Skeletal muscle tissue (tissue), 4 donors: ENCODE measurements around the gene CEP89. TPM values are rescaled to one million over a fixed set of nuclear protein-coding genes. Genes with fewer than 3 reads are reported as not detected.

Source experiments
- H3K27ac ChIP-seq: one replicate; pipeline ENCODE4 v1.7.0; 2013; ENCODE audit warnings: mild to moderate bottlenecking, low read depth, low read length, inconsistent platforms
- H3K27me3 ChIP-seq, 3 donors: one replicate each; pipeline ENCODE4 v1.7.0; 2013; ENCODE audit warnings: low read length in 3 of 3; ENCODE audit not compliant: control insufficient read depth in 3 of 3, insufficient read depth in 3 of 3
- H3K36me3 ChIP-seq, 3 donors: one replicate each; pipeline ENCODE4 v1.7.0; 2013; ENCODE audit warnings: low read length in 3 of 3; ENCODE audit not compliant: control insufficient read depth in 3 of 3, insufficient read depth in 3 of 3
- H3K4me1 ChIP-seq, 3 donors: one replicate each; pipeline ENCODE4 v1.7.0; 2013; ENCODE audit warnings: low read length in 3 of 3, mild to moderate bottlenecking in 3 of 3; ENCODE audit not compliant: control insufficient read depth in 3 of 3, insufficient read depth in 3 of 3
- H3K4me3 ChIP-seq, 3 donors: one replicate each; pipeline ENCODE4 v1.7.0; 2013; ENCODE audit warnings: low read length in 3 of 3
- H3K9ac ChIP-seq, 3 donors: one replicate each; pipeline ENCODE4 v1.7.0; 2013; ENCODE audit warnings: low read length in 3 of 3, mild to moderate bottlenecking in 3 of 3, moderate library complexity in 2 of 3, low read depth in 1 of 3
- H3K9me3 ChIP-seq, 3 donors: one replicate each; pipeline ENCODE4 v1.7.0; 2013; ENCODE audit warnings: low read length in 3 of 3; ENCODE audit not compliant: control insufficient read depth in 3 of 3
- total RNA-seq: library from RNA; depleted of rRNA; stranded (reverse); fragments of >200 nt; gene quantifications from one replicate; pipeline ENCODE4 v1.2.3, GENCODE V29; 2014
- donor health status: Osteomylitis.

Gene CEP89
- total RNA-seq, 1 donor from 2014 or later: 7.8 TPM

DNA sequence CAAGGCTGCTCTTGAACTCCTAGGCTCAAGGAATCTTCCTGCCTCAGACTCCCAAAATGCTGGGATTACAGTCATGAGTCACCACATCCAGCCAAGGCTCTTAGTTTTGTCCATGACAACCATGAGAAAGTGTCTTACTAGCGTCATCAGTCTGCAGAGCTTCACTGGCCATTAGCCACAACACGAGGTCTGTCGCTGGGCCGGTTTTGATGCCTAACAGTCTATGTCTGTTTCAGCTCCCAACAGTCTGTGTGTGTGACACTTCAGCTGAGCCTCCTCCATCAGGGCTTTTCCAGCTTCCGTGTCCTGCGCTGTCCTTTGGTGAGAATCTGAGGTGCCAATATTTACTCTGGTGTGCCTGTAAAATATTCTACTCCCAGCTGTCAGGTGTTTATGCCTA lies 47.6 kb downstream of the CEP89 start:
- peaks cover 29 to 44% (median 31%) of the 10 kb centered on the region in 3 donors for H3K36me3 ChIP-seq
- no peaks in the 10 kb centered on the region for H3K4me1 ChIP-seq

DNA sequence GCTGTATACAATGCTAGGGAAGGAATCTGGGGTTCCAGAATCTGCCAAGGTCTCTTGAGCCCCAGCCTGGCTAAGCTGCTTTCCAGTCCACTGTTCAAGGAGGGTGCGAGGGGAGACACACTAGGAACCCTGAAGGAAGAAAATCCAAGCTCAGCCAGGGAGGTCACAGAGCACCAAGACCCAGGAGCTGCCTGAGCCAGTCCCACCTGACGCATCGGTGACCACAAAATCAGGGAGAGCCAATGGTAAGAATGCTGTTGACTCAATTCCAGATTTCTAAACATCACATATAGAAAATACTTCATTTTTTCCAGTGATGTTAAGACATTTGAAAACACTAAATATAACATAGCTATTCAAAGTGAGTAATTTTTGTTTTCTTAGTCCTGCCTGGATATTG lies 50.1 kb downstream of the CEP89 start:
- Histone ChIP-seq H3K4me3 (no peak overlapping the region), H3K36me3 (peaks cover 29 to 40% (median 30%) of the 10 kb centered on the region in 3 donors)

More for the DNA sequence above, 47.6 kb downstream of the CEP89 start:
- Histone ChIP-seq H3K9me3 (no peaks in the 10 kb centered on the region), H3K9ac (no peak overlapping the region), H3K27ac (no peak overlapping the region), H3K27me3 (no peaks in the 10 kb centered on the region), H3K4me3 (no peak overlapping the region)

DNA sequence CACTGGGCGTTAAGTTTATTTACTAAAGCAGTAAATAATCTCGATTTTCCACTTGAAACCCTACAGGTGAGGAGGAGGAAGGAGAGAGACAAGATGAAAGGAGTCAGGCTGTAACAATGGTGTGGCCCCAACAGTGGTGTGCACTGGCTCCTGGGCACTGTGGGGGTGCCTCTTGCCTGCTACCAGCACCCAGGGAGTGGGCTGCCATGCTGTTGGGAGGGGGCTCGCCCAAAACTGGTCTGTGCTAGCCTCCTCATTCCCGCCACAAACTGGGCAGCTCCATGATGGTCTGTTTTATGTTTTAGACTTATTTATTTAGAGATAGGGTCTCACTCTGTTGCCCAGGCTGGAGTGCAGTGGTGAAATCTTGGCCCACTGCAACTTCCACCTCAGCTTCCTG lies 52.4 kb downstream of the CEP89 start:
- H3K4me1 ChIP-seq: no peaks in the 10 kb centered on the region
- H3K27me3 ChIP-seq: no peaks in the 10 kb centered on the region
- no peak overlapping the region for H3K9ac ChIP-seq
- H3K4me3 ChIP-seq: no peak overlapping the region
- peaks cover 28 to 31% (median 28%) of the 10 kb centered on the region in 3 donors for H3K36me3 ChIP-seq
- H3K27ac ChIP-seq: no peak overlapping the region
- no peaks in the 10 kb centered on the region for H3K9me3 ChIP-seq

More for the DNA sequence above, 50.1 kb downstream of the CEP89 start:
- Histone ChIP-seq H3K9me3 (no peaks in the 10 kb centered on the region), H3K4me1 (no peaks in the 10 kb centered on the region), H3K27ac (no peak overlapping the region), H3K9ac (no peak overlapping the region), H3K27me3 (no peaks in the 10 kb centered on the region)

DNA sequence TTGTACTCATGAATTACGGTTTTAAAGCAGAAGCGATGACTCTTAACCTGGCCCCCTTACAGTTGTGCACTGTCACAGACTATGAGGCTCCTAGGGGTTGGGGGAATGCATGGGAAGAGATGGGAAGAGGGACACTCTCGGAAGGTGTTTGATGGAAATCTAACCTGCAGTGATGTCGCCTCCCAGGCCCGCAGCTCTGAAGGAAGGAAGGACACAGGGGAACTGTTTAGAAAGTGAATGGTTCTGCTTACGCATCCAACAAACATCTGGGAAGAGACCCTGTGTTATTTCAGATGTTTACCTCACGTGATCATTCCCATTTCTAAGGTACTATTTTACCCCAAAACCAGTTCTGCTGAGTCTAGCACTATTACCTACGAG lies 54.2 kb downstream of the CEP89 start:
- Histone ChIP-seq H3K9ac (no peak overlapping the region), H3K4me3 (no peak overlapping the region), H3K36me3 (peaks cover 20 to 27% (median 22%) of the 10 kb centered on the region in 3 donors), H3K9me3 (no peaks in the 10 kb centered on the region), H3K27ac (no peak overlapping the region), H3K27me3 (no peaks in the 10 kb centered on the region), H3K4me1 (no peaks in the 10 kb centered on the region)

- H3K4me3 ChIP-seq: no peak overlapping the region
Measured at GRCh38 chr19:32916969-32917615, 54.7 kb downstream of the CEP89 start.

GRCh38 chr19:32914879-32915660 lies 56.7 kb downstream of the CEP89 start:
- Histone ChIP-seq H3K4me3 (no peak overlapping the region), H3K36me3 (peaks cover 15 to 33% (median 20%) of the 10 kb centered on the region in 3 donors), H3K27me3 (no peaks in the 10 kb centered on the region), H3K9ac (no peak overlapping the region), H3K4me1 (no peaks in the 10 kb centered on the region), H3K9me3 (no peaks in the 10 kb centered on the region), H3K27ac (no peak overlapping the region)

More at GRCh38 chr19:32916969-32917615, 54.7 kb downstream of the CEP89 start:
- Histone ChIP-seq H3K9ac (no peak overlapping the region), H3K4me1 (no peaks in the 10 kb centered on the region), H3K27me3 (no peaks in the 10 kb centered on the region), H3K36me3 (peaks cover 20 to 27% (median 21%) of the 10 kb centered on the region in 3 donors), H3K27ac (no peak overlapping the region), H3K9me3 (no peaks in the 10 kb centered on the region)

DNA sequence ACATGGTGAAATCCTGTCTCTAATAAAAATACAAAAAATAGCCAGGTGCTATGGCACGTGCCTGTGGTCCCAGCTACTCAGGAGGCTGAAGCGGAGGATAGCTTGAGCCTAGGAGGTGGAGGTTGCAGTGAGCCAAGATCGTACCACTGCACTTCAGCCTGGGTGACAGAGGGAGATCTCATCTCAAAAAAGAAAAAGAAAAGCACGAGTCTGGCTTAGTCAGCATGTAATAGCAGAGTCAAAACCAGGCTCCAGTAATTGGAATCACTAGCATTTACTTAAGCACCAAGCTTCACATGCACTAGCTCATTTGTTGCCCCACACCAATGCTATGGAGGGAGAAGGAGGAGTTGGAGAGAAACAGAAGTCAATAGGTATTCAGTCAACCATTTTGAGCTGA lies 60.3 kb downstream of the CEP89 start:
- no peaks in the 10 kb centered on the region for H3K4me1 ChIP-seq
- H3K27ac ChIP-seq: no peak overlapping the region
- H3K27me3 ChIP-seq: no peaks in the 10 kb centered on the region
- H3K9me3 ChIP-seq: no peaks in the 10 kb centered on the region
- H3K4me3 ChIP-seq: no peak overlapping the region
- H3K9ac ChIP-seq: no peak overlapping the region
- H3K36me3 ChIP-seq: peaks cover 9 to 31% (median 25%) of the 10 kb centered on the region in 3 donors

GRCh38 chr19:32910874-32911273 lies 60.9 kb downstream of the CEP89 start:
- H3K36me3 ChIP-seq: peaks cover 9 to 31% (median 25%) of the 10 kb centered on the region in 3 donors
- no peak overlapping the region for H3K27ac ChIP-seq
- H3K4me1 ChIP-seq: no peaks in the 10 kb centered on the region
- no peak overlapping the region for H3K4me3 ChIP-seq
- no peaks in the 10 kb centered on the region for H3K27me3 ChIP-seq
- H3K9ac ChIP-seq: no peak overlapping the region
- peaks cover 0 to 3% (median 0%) of the 10 kb centered on the region in 3 donors for H3K9me3 ChIP-seq

DNA sequence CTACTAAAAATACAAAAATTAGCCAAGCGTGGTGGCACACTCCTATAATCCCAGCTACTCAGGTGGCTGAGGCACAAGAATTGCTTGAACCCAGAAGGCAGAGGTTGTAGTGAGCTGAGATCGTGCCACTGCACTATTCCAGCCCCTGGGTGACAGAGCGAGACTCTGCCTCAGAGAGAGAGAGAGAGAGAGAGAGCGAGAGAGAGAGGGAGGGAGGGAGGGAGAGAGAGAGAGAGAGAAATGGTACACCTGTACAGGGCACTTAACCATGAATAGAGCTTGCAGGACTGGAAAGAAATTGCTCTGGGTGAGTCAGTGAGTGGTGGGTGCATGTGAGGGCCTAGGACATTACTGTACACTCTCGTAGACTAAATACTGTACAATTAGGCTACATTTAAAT lies 61.7 kb downstream of the CEP89 start:
- Histone ChIP-seq H3K4me1 (no peaks in the 10 kb centered on the region), H3K36me3 (peaks cover 9 to 33% (median 25%) of the 10 kb centered on the region in 3 donors), H3K27me3 (no peaks in the 10 kb centered on the region), H3K9ac (no peak overlapping the region), H3K4me3 (no peak overlapping the region), H3K27ac (no peak overlapping the region), H3K9me3 (peaks cover 0 to 5% (median 0%) of the 10 kb centered on the region in 3 donors)

DNA sequence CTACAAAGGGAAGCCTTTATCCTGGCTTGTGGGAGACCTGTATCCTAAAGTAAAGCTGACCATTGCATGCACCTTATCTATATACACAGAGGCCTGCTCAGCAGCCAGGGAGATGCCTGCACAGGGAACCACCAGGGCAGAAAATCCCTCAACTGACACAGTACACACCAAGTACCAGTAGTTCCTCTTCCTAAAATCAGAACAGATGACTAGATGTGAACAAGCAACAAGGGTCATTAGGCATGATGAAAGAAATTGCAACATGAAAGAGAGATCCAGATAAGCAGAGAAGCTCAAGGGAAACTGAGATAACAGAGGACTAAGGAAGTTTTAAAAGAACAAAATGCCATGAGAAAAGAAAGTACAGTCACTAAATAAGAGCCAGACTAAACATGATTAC lies 62.5 kb downstream of the CEP89 start:
- Histone ChIP-seq H3K36me3 (peaks cover 7 to 25% (median 22%) of the 10 kb centered on the region in 3 donors), H3K27ac (no peak overlapping the region), H3K4me3 (no peak overlapping the region), H3K9me3 (peaks cover 0 to 5% (median 0%) of the 10 kb centered on the region in 3 donors), H3K27me3 (no peaks in the 10 kb centered on the region), H3K4me1 (no peaks in the 10 kb centered on the region), H3K9ac (no peak overlapping the region)
